Transverse colon (tissue), 4 donors: ENCODE results near the gene UBR3. TPM values are rescaled to one million over a fixed set of nuclear protein-coding genes. Genes with fewer than 3 reads are reported as not detected.
A peak's percentile ranks its signal among the peaks of the same experiment; 100 is the strongest.
"Not testable (repeated sequence)": the region's sequence is repeated elsewhere in the genome, so short reads cannot be mapped to it uniquely, and the experiment has no call there.

Experiments
- DNase-seq: peaks from one replicate; pipeline ENCODE4 v3.0.0-alpha.2; 2019
- H3K27ac ChIP-seq, 4 donors: fragments of 200-600 bp; sonication (generic); 2 replicates each; pipeline ENCODE4 v1.5.1; 2016 to 2018; ENCODE audit warnings: inconsistent platforms in 4 of 4
- H3K27me3 ChIP-seq: fragments of 200-600 bp; sonication (generic); 2 replicates; pipeline ENCODE4 v1.5.1; 2017; ENCODE audit warnings: inconsistent platforms
- H3K36me3 ChIP-seq, 4 donors: fragments of 200-600 bp; sonication (generic); 2 replicates each; pipeline ENCODE4 v1.5.1; 2017 to 2019; ENCODE audit warnings: inconsistent platforms in 4 of 4
- H3K4me1 ChIP-seq, 4 donors: fragments of 200-600 bp; sonication (generic); 2 replicates each; pipeline ENCODE4 v1.5.1; 2017 to 2020; ENCODE audit warnings: inconsistent platforms in 4 of 4
- H3K4me3 ChIP-seq, 4 donors: fragments of 200-600 bp; sonication (generic); 1 replicate in 1 of 4; 2 replicates in 3 of 4; pipeline versions ENCODE4 v1.5.1 to v1.6.1; 2017 to 2019; ENCODE audit warnings: inconsistent platforms in 4 of 4
- H3K9me3 ChIP-seq, 2 donors: fragments of 200-600 bp; sonication (generic); 2 replicates each; pipeline ENCODE4 v1.5.1; 2017 to 2019; ENCODE audit warnings: inconsistent platforms in 2 of 2
- EP300 ChIP-seq: sonication (generic); formaldehyde crosslinking; IDR thresholded peaks from one replicate; pipeline ENCODE4 v1.6.1; 2017; ENCODE audit warnings: antibody characterized with exemption, low read depth
- POLR2A ChIP-seq: fragments of 450-650 bp; IDR thresholded peaks from one replicate; pipeline ENCODE4 v1.6.1; 2016; ENCODE audit warnings: antibody characterized with exemption, mild to moderate bottlenecking, moderate library complexity
- POLR2AphosphoS5 ChIP-seq, 3 donors: sonication (generic); formaldehyde crosslinking; IDR thresholded peaks; one replicate each; pipeline ENCODE4 v1.6.1; 2016; ENCODE audit warnings: antibody characterized with exemption in 3 of 3
- WGBS, 2 donors: methylation state at CpG; one replicate each; pipeline ENCODE4 v1.1.5; 2018; ENCODE audit warnings: low coverage in 1 of 2; 5-methylcytosine and 5-hydroxymethylcytosine counted together
- in situ Hi-C, 4 donors: fragments of 200-750 bp; cut with MboI; loops; one replicate each; pipeline versions ENCODE4 v1.15.0 to v1.15.1; 2017; ENCODE audit warnings: low sequenced_read_pairs in 3 of 4, low pct_ligation_motif_present in 1 of 4, low pct_unique_long_range_greater_than_20kb in 1 of 4
- intact Hi-C: fragments of 100-400 bp; cut with DNase I; formaldehyde crosslinking; loops from one replicate; pipeline ENCODE4 v1.15.1; 2023; ENCODE audit warnings: low total_unique reads
- total RNA-seq, 4 donors: library from RNA; depleted of rRNA; stranded (reverse); fragments of >200 nt; gene quantifications; one replicate each; pipeline ENCODE4 v1.1.0, GENCODE V29; 2016
- TF ChIP-seq, protein P1 (sequence below), 5 experiments: fragments of 200-600 bp in 3 of 5; fragments of 450-650 bp in 2 of 5; sonication (generic) in 3 of 5; IDR thresholded peaks; 1 replicate in 2 of 5; 2 replicates in 3 of 5; pipeline ENCODE4 v1.5.1; 2016 to 2017; ENCODE audit warnings: antibody characterized with exemption in 5 of 5, inconsistent platforms in 3 of 5, mild to moderate bottlenecking in 2 of 5, moderate library complexity in 1 of 5

UBR3 gene
- total RNA-seq, 4 donors from 2014 or later: 45.2 to 79.0 (median 74.1) TPM

DNA sequence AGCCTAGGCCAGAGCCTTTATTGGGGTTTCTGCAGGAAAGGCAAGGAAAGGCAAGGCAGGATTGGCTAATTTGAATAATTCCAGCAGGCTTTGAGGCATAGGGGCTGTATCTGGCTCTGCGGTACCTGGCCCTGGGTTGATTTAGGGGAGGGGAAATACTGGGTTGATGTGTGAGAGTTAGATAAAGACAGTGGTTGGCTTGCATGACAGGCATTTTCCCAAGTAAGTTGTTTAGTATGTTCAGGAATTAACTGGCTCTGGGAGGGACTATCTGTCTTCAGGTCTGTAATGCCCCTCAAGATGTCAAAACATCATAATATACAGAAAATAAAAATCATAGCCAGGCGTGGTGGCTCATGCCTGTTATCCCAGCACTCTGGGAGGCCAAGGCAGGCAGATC is 98.7 kb downstream of the UBR3 start:
- Histone ChIP-seq H3K27ac (no peak overlapping the region), H3K36me3 (peaks cover 0 to 24% (median 2%) of the 10 kb centered on the region in 4 donors), H3K4me3 (no peak overlapping the region), H3K9me3 (no peaks in the 10 kb centered on the region), H3K27me3 (no peaks in the 10 kb centered on the region), H3K4me1 (no peaks in the 10 kb centered on the region)
- WGBS, 2 donors: 98 to 100% methylated on average over 1 to 2 of the region's 2 CpGs
- in situ Hi-C loops: no loop called here
- TF ChIP-seq POLR2AphosphoS5 (IDR thresholded peaks at IDR 0.05) (no peak), EP300 (no peak), POLR2A (no peak)
- TF ChIP-seq, protein P1, sequence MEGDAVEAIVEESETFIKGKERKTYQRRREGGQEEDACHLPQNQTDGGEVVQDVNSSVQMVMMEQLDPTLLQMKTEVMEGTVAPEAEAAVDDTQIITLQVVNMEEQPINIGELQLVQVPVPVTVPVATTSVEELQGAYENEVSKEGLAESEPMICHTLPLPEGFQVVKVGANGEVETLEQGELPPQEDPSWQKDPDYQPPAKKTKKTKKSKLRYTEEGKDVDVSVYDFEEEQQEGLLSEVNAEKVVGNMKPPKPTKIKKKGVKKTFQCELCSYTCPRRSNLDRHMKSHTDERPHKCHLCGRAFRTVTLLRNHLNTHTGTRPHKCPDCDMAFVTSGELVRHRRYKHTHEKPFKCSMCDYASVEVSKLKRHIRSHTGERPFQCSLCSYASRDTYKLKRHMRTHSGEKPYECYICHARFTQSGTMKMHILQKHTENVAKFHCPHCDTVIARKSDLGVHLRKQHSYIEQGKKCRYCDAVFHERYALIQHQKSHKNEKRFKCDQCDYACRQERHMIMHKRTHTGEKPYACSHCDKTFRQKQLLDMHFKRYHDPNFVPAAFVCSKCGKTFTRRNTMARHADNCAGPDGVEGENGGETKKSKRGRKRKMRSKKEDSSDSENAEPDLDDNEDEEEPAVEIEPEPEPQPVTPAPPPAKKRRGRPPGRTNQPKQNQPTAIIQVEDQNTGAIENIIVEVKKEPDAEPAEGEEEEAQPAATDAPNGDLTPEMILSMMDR (IDR thresholded peaks at IDR 0.05): no peak
- no peak for DNase-seq
- intact Hi-C loops: no loop called here

DNA sequence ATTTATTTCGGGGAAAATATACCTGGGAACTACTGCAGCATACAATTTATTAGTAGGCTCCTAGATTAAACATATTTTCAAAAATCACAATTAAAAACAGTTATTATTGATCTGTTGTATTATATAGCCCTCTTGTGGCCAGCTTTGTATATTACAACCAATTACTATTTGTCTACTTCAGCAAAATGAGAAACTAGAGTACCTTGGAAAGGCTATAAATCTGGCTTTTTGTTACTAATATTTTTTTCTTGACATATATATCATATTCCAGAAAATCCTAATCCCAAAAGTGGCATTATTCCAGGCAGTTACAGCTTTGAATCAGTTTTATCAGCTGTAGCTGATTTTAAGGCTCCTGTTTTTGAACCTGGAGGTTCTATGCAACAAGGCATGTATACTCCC is 101.2 kb downstream of the UBR3 start:
- H3K36me3 ChIP-seq: peaks cover 0 to 24% (median 2%) of the 10 kb centered on the region in 4 donors
- H3K4me3 ChIP-seq: no peak overlapping the region
- H3K9me3 ChIP-seq: no peaks in the 10 kb centered on the region
- no peaks in the 10 kb centered on the region for H3K27me3 ChIP-seq
- intact Hi-C loops: no loop called here
- no peak for TF ChIP-seq EP300
- TF ChIP-seq, protein P1 (IDR thresholded peaks at IDR 0.05): peak; percentile 61 to 75 (median 71)
- no peaks in the 10 kb centered on the region for H3K4me1 ChIP-seq
- no peak for DNase-seq
- H3K27ac ChIP-seq: no peak overlapping the region
- in situ Hi-C loops: no loop called here
- 55 to 57% methylated on average over 1 of the region's 1 CpG for WGBS, 2 donors

DNA sequence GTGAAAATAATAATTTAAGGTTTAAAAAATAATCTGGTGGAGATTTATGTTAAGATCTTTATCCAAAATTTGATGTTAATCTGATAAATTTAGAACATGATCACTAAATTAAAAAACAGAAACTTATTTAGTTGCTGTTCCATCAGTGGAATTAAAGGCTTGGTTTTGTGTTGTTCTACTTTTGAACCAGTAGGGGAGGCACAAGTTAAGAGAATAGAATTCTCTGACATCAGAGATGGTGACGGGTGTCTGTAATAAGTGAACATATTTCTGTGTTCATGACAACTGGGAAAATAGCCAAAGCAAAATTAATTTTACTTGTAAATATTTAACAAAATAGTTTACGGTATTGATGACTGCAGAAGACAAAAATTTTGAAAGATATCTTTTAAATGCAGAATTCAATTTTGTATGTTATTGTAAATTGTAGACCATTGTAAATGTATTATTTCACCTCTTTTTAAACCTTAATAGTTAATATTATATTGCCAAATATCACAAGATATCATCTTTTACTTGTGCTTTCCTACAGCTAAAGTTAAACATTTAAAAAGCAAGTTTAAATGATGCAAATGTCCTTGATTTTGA is 106.0 kb downstream of the UBR3 start:
- no peaks in the 10 kb centered on the region for H3K4me1 ChIP-seq
- H3K9me3 ChIP-seq: no peaks in the 10 kb centered on the region
- H3K27me3 ChIP-seq: no peaks in the 10 kb centered on the region
- intact Hi-C loops (loop anchor here (5.0 kb wide), 1 partner anchor 111 kb away; the partner anchor contains the start of gene METTL5), in situ Hi-C loops (no loop called here)
- no peak for DNase-seq
- no peak overlapping the region for H3K4me3 ChIP-seq
- TF ChIP-seq, protein P1 (IDR thresholded peaks at IDR 0.05): peak; percentile 33 to 70 (median 63)
- no peak for TF ChIP-seq POLR2A
- no peak for TF ChIP-seq POLR2AphosphoS5 (IDR thresholded peaks at IDR 0.05)
- TF ChIP-seq EP300: no peak
- peaks cover 0 to 10% (median 0%) of the 10 kb centered on the region in 4 donors for H3K36me3 ChIP-seq
- H3K27ac ChIP-seq: no peak overlapping the region
- WGBS, 2 donors: 55 to 79% methylated on average over 2 of the region's 2 CpGs

DNA sequence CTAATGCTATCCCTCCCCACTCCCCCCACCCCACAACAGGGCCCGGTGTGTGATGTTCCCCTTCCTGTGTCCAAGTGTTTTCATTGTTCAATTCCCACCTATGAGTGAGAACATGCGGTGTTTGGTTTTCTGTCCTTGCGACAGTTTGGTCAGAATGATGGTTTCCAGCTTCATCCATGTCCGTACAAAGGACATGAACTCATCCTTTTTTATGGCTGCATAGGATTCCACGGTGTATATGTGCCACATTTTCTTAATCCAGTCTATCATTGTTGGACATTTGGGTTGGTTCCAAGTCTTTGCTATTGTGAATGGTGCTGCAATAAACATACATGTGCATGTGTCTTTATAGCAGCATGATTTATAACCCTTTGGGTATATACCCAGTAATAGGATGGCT is 109.4 kb downstream of the UBR3 start:
- H3K4me3 ChIP-seq, H3K36me3 ChIP-seq, H3K9me3 ChIP-seq, in situ Hi-C loops, DNase-seq, intact Hi-C loops, H3K27me3 ChIP-seq, H3K27ac ChIP-seq, H3K4me1 ChIP-seq: not testable (repeated sequence)
- 100% methylated on average over 4 to 5 of the region's 5 CpGs for WGBS, 2 donors

DNA sequence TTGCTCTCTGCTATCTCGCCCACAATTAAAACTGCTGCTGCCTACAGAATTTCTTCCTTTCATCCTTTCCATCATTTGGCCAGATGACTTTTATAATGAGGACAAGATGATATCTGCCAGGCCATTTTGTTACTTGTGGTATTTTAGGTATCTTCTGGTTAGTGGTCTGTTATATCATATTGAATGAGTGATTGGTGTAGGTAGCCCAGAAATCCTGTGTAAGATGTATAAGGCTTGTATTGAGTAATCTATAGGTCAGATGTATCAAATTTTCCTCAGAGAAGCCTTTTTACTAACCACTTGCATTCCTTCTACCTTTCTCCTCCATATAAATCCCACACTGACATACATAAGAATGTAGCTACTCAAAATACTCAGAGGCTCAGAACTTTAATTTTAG is 118.3 kb downstream of the UBR3 start:
- Histone ChIP-seq H3K27ac (no peak overlapping the region), H3K4me1 (no peaks in the 10 kb centered on the region), H3K9me3 (no peaks in the 10 kb centered on the region), H3K4me3 (no peak overlapping the region), H3K36me3 (peaks cover 0 to 40% (median 9%) of the 10 kb centered on the region in 4 donors), H3K27me3 (no peaks in the 10 kb centered on the region)
- 96 to 100% methylated on average over 1 of the region's 1 CpG for WGBS, 2 donors
- TF ChIP-seq POLR2A: no peak
- no peak for TF ChIP-seq EP300
- in situ Hi-C loops (no loop called here), intact Hi-C loops (no loop called here)
- DNase-seq: no peak
